Liver (tissue), 9 donors: Measurements from ENCODE around the gene HPCAL1. TPM values are rescaled to one million over a fixed set of nuclear protein-coding genes. Genes with fewer than 3 reads are reported as not detected.

ENCODE experiments used
- DNase-seq: peaks from one replicate; pipeline ENCODE4 v3.0.0-alpha.2; 2017; ENCODE audit warnings: low spot score
- H3K27ac ChIP-seq, 2 donors: one replicate each; pipeline ENCODE4 v1.7.0; 2013; ENCODE audit warnings: inconsistent platforms in 2 of 2, low read length in 2 of 2, control low read depth in 1 of 2, low read depth in 1 of 2, mild to moderate bottlenecking in 1 of 2
- H3K27me3 ChIP-seq, 4 donors: one replicate each; pipeline versions ENCODE4 v1.6.1 to v1.7.0; 2013; ENCODE audit warnings: low read length in 3 of 4, inconsistent platforms in 1 of 4, mild to moderate bottlenecking in 1 of 4, moderate library complexity in 1 of 4; ENCODE audit not compliant: control insufficient read depth in 4 of 4, insufficient read depth in 4 of 4
- H3K36me3 ChIP-seq, 4 donors: one replicate each; pipeline versions ENCODE4 v1.6.1 to v1.7.0; 2013; ENCODE audit warnings: low read length in 3 of 4, mild to moderate bottlenecking in 3 of 4, low read depth in 1 of 4, moderate library complexity in 1 of 4; ENCODE audit not compliant: control insufficient read depth in 4 of 4, insufficient read depth in 3 of 4
- H3K4me1 ChIP-seq, 4 donors: one replicate each; pipeline versions ENCODE4 v1.6.1 to v1.7.0; 2013; ENCODE audit warnings: low read length in 3 of 4, mild to moderate bottlenecking in 3 of 4, moderate library complexity in 1 of 4; ENCODE audit not compliant: control insufficient read depth in 4 of 4, insufficient read depth in 4 of 4
- H3K4me3 ChIP-seq, 3 donors: one replicate each; pipeline versions ENCODE4 v1.6.1 to v1.7.0; 2013; ENCODE audit warnings: low read length in 3 of 3, control low read depth in 1 of 3, low read depth in 1 of 3, mild to moderate bottlenecking in 1 of 3
- H3K9ac ChIP-seq, 2 donors: one replicate each; pipeline ENCODE4 v1.7.0; 2013; ENCODE audit warnings: low read length in 2 of 2, mild to moderate bottlenecking in 2 of 2, moderate library complexity in 2 of 2, control low read depth in 1 of 2, low read depth in 1 of 2
- H3K9me3 ChIP-seq, 4 donors: one replicate each; pipeline versions ENCODE4 v1.6.1 to v1.7.0; 2013; ENCODE audit warnings: low read length in 3 of 4; ENCODE audit not compliant: control insufficient read depth in 4 of 4
- EGR1 ChIP-seq, 2 donors: IDR thresholded peaks; 2 replicates each; pipeline ENCODE4 v1.6.1; 2016 to 2018; ENCODE audit warnings: antibody characterized with exemption in 2 of 2, low read depth in 2 of 2
- FOXA1 ChIP-seq: IDR thresholded peaks from 2 replicates; pipeline ENCODE4 v1.6.1; 2016; ENCODE audit warnings: antibody characterized with exemption
- FOXA2 ChIP-seq: IDR thresholded peaks from 2 replicates; pipeline ENCODE4 v1.6.1; 2016; ENCODE audit warnings: antibody characterized with exemption
- GABPA ChIP-seq, 2 donors: IDR thresholded peaks in 1 of 2; conservative IDR thresholded peaks in 1 of 2; 2 replicates each; pipeline ENCODE4 v1.6.1; 2016; ENCODE audit warnings: antibody characterized with exemption in 2 of 2, mild to moderate bottlenecking in 1 of 2, moderate library complexity in 1 of 2
- HNF4A ChIP-seq, 2 donors: conservative IDR thresholded peaks; 2 replicates each; pipeline ENCODE4 v1.6.1; 2016; ENCODE audit warnings: antibody characterized with exemption in 2 of 2, mild to moderate bottlenecking in 2 of 2
- JUND ChIP-seq, 2 donors: IDR thresholded peaks; 2 replicates each; pipeline ENCODE4 v1.6.1; 2016; ENCODE audit warnings: antibody characterized with exemption in 2 of 2
- RAD21 ChIP-seq, 2 donors: IDR thresholded peaks; 2 replicates each; pipeline ENCODE4 v1.6.1; 2016; ENCODE audit warnings: antibody characterized with exemption in 2 of 2, mild to moderate bottlenecking in 2 of 2
- RXRA ChIP-seq, 2 donors: IDR thresholded peaks; 2 replicates each; pipeline ENCODE4 v1.6.1; 2017 to 2018; ENCODE audit warnings: antibody characterized with exemption in 2 of 2, mild to moderate bottlenecking in 1 of 2
- SP1 ChIP-seq: IDR thresholded peaks from 2 replicates; pipeline ENCODE4 v1.6.1; 2018; ENCODE audit warnings: antibody characterized with exemption, mild to moderate bottlenecking
- TAF1 ChIP-seq: conservative IDR thresholded peaks from 2 replicates; pipeline ENCODE4 v1.6.1; 2016; ENCODE audit warnings: antibody characterized with exemption, mild to moderate bottlenecking
- YY1 ChIP-seq: IDR thresholded peaks from 2 replicates; pipeline ENCODE4 v1.6.1; 2016; ENCODE audit warnings: antibody characterized with exemption, mild to moderate bottlenecking
- ZBTB33 ChIP-seq: IDR thresholded peaks from 2 replicates; pipeline ENCODE4 v1.6.1; 2016; ENCODE audit warnings: antibody characterized with exemption
- WGBS: extraction: QIAGEN DNeasy Blood & Tissue Kit; methylation state at CpG from one replicate; pipeline ENCODE4 v1.1.7; 2013; 5-methylcytosine and 5-hydroxymethylcytosine counted together
- polyA plus RNA-seq, 2 donors: library from polyadenylated mRNA; stranded (reverse) in 1 of 2; unstranded in 1 of 2; fragments of 200-250 nt in 1 of 2; fragments of >200 nt in 1 of 2; fragmentation: Nextera tagmentation in 1 of 2; extraction: Ambion mirVana in 1 of 2; gene quantifications; one replicate each; pipeline versions ENCODE4 v1.2.1 to v1.2.3, GENCODE V29; 2013 to 2015
- total RNA-seq, 2 donors: library from RNA; depleted of rRNA; stranded (reverse); fragments of >200 nt; gene quantifications; one replicate each; pipeline ENCODE4 v1.2.3, GENCODE V29; 2014
- TF ChIP-seq, protein P1 (sequence below): IDR thresholded peaks from 2 replicates; pipeline ENCODE4 v1.6.1; 2016; ENCODE audit warnings: antibody characterized with exemption
- TF ChIP-seq, protein P2 (sequence below): IDR thresholded peaks from 2 replicates; pipeline ENCODE4 v1.6.1; 2016; ENCODE audit warnings: antibody characterized with exemption, mild to moderate bottlenecking
- TF ChIP-seq, protein P3 (sequence below): fragments of 150-350 bp; IDR thresholded peaks from 2 replicates; pipeline ENCODE4 v1.5.1; 2017; ENCODE audit warnings: improper control_type of control experiment, low read depth, low read length; ENCODE audit not compliant: missing input control
- donor health status: healthy.
- donor health status: healthy.
- donor health status: healthy.
- donor health status: healthy.
- donor health status: healthy.

HPCAL1 gene
- total and polyA plus RNA-seq, 4 donors: 17.3 to 27.9 (median 22.9) TPM

DNA sequence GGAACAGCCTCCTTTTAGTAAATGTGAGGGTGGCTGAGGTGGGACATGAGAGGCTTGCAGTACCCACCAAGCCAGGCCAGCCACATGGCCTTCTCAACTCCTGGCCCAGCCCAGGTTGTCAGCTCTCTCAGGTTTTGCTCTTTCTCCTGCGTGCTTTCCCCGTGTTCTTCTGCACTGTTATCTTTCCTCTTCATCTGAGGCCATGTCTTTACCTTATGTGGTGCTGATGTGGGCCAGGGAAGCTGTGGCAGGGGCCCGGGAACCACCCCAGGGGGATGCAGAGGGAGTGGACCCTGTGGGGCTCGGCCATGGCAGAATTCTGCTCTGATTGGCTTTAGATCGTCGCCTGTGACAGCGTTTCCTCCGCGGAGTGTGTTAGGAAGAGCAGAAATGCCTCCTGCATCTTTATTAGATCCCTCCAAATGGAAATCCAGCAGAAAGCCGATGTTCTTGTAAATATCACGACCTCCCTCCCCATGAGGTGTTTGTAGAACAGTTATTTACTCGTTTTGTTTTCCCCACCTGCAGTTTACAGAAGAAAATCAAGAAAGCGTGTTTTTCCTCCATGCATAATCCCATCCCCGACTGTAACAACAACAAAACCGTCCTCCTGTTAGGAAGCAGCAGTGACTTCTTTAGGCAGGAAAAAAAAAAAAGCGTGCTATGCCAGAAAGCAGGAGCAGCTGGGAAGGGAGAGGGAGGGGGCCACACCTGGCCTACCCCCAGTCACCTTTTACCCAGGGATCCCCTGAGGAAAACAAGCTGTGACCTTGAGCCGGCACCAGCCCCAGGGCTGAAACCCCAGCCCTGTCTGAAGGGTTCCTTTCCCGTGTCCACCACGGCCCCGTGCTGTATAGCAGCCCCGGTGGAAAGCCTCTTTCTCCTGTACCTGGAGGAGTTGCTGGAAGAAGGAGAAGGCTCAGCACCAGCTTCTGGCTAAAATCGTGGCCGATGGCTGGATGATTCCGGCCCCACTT is 54.8 kb downstream of the HPCAL1 start:
- Histone ChIP-seq H3K36me3 (peaks cover 0 to 6% (median 1%) of the 10 kb centered on the region in 4 donors), H3K27me3 (no peaks in the 10 kb centered on the region), H3K4me3 (no peak overlapping the region), H3K9me3 (no peaks in the 10 kb centered on the region), H3K4me1 (peaks cover 0 to 8% (median 7%) of the 10 kb centered on the region in 4 donors), H3K27ac (no peak overlapping the region), H3K9ac (no peak overlapping the region)
- no peak for TF ChIP-seq SP1
- WGBS: 92% methylated on average over 24 of the region's 24 CpGs
- no peak for DNase-seq

GRCh38 chr2:10359246-10359645 is 56.5 kb downstream of the HPCAL1 start:
- H3K9me3 ChIP-seq: no peaks in the 10 kb centered on the region
- peaks cover 0 to 4% (median 1%) of the 10 kb centered on the region in 4 donors for H3K36me3 ChIP-seq
- peaks cover 8 to 18% (median 13%) of the 10 kb centered on the region in 4 donors for H3K4me1 ChIP-seq
- 97% methylated on average over 8 of the region's 8 CpGs for WGBS
- H3K4me3 ChIP-seq: no peak overlapping the region
- DNase-seq: no peak
- H3K9ac ChIP-seq: no peak overlapping the region
- no peaks in the 10 kb centered on the region for H3K27me3 ChIP-seq
- no peak overlapping the region for H3K27ac ChIP-seq
- no peak for TF ChIP-seq JUND (IDR thresholded peaks at IDR 0.05)
- no peak for TF ChIP-seq ZBTB33
- TF ChIP-seq EGR1 (IDR thresholded peaks at IDR 0.05; ENCODE audit: low read depth in 2 of 2): no peak
- no peak for TF ChIP-seq HNF4A (conservative IDR thresholded peaks at IDR 0.05)
- no peak for TF ChIP-seq YY1
- no peak for TF ChIP-seq FOXA1

DNA sequence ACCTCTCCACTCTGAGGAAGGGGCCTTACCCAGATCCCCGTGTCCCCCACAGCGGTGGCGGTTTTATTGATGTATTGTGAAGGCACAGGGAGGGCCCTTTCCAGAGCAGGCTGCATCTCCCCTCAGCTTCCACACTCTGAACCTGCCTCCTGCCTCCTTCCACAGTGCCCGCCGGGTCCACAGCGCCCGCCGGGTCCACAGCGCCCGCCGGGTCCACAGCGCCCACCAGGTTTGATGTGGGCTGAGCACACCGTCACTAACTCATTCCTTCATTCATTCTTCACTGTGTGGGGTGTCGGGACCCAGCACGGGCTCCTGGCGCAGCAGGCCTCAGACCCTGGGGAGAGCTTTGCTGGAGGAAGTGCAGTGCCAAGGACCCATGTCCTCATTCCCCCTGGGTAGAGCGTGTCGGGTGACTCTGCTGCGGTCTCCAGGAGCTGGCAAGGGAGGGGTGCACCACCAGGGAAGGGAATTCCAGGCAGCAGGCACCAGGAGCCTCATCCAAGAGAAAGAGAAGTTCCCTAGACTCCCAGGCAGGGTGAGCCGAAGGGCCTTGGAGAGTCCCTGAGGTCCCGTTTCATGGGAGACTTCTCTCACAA is 57.1 kb downstream of the HPCAL1 start:
- Histone ChIP-seq H3K4me1 (peaks cover 8 to 20% (median 14%) of the 10 kb centered on the region in 4 donors), H3K36me3 (peaks cover 0 to 2% (median 0%) of the 10 kb centered on the region in 4 donors), H3K27me3 (no peaks in the 10 kb centered on the region), H3K4me3 (no peak overlapping the region), H3K27ac (no peak overlapping the region), H3K9ac (no peak overlapping the region), H3K9me3 (no peaks in the 10 kb centered on the region)
- TF ChIP-seq FOXA1 (no peak), TAF1 (no peak), ZBTB33 (no peak), FOXA2 (no peak), RAD21 (IDR thresholded peaks at IDR 0.05) (no peak), GABPA (IDR thresholded peaks at IDR 0.05 in 1 of 2, conservative IDR thresholded peaks at IDR 0.05 in 1 of 2) (no peak), RXRA (IDR thresholded peaks at IDR 0.05) (no peak), EGR1 (IDR thresholded peaks at IDR 0.05; ENCODE audit: low read depth in 2 of 2) (no peak), JUND (IDR thresholded peaks at IDR 0.05) (no peak), SP1 (no peak)
- TF ChIP-seq, protein P1, sequence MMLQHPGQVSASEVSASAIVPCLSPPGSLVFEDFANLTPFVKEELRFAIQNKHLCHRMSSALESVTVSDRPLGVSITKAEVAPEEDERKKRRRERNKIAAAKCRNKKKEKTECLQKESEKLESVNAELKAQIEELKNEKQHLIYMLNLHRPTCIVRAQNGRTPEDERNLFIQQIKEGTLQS: no peak
- TF ChIP-seq, protein P2, sequence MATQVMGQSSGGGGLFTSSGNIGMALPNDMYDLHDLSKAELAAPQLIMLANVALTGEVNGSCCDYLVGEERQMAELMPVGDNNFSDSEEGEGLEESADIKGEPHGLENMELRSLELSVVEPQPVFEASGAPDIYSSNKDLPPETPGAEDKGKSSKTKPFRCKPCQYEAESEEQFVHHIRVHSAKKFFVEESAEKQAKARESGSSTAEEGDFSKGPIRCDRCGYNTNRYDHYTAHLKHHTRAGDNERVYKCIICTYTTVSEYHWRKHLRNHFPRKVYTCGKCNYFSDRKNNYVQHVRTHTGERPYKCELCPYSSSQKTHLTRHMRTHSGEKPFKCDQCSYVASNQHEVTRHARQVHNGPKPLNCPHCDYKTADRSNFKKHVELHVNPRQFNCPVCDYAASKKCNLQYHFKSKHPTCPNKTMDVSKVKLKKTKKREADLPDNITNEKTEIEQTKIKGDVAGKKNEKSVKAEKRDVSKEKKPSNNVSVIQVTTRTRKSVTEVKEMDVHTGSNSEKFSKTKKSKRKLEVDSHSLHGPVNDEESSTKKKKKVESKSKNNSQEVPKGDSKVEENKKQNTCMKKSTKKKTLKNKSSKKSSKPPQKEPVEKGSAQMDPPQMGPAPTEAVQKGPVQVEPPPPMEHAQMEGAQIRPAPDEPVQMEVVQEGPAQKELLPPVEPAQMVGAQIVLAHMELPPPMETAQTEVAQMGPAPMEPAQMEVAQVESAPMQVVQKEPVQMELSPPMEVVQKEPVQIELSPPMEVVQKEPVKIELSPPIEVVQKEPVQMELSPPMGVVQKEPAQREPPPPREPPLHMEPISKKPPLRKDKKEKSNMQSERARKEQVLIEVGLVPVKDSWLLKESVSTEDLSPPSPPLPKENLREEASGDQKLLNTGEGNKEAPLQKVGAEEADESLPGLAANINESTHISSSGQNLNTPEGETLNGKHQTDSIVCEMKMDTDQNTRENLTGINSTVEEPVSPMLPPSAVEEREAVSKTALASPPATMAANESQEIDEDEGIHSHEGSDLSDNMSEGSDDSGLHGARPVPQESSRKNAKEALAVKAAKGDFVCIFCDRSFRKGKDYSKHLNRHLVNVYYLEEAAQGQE: no peak
- TF ChIP-seq, protein P3, sequence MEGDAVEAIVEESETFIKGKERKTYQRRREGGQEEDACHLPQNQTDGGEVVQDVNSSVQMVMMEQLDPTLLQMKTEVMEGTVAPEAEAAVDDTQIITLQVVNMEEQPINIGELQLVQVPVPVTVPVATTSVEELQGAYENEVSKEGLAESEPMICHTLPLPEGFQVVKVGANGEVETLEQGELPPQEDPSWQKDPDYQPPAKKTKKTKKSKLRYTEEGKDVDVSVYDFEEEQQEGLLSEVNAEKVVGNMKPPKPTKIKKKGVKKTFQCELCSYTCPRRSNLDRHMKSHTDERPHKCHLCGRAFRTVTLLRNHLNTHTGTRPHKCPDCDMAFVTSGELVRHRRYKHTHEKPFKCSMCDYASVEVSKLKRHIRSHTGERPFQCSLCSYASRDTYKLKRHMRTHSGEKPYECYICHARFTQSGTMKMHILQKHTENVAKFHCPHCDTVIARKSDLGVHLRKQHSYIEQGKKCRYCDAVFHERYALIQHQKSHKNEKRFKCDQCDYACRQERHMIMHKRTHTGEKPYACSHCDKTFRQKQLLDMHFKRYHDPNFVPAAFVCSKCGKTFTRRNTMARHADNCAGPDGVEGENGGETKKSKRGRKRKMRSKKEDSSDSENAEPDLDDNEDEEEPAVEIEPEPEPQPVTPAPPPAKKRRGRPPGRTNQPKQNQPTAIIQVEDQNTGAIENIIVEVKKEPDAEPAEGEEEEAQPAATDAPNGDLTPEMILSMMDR: no peak
- WGBS: 97% methylated on average over 21 of the region's 21 CpGs
- DNase-seq: no peak
